IMR-90 (cell line): Measurements from ENCODE around the gene SSC4D. TPM values are rescaled to one million over a fixed set of nuclear protein-coding genes. Genes with fewer than 3 reads are reported as not detected.
A peak's percentile ranks its signal among the peaks of the same experiment; 100 is the strongest.
"Not testable (repeated sequence)": the region's sequence is repeated elsewhere in the genome, so short reads cannot be mapped to it uniquely, and the experiment has no call there.

Experiments used
- ATAC-seq: fragments of 200-7000 bp; cut with Tn5 transposase; 2 replicates; pipeline ENCODE4 v1.9.1; 2020; ENCODE audit warnings: low read depth, mild to moderate bottlenecking, moderate library complexity
- BruUV-seq: library from RNA; stranded (reverse); fragments of 400-500 nt; replicated peaks from 2 replicates; lab custom pipeline; 2021; lab: Mats Ljungman, UMichigan
- CTCF ChIA-PET: fragments of 300-600 bp; formaldehyde crosslinking; extraction: SDS; loops from one replicate; lab custom pipeline; 2021; ENCODE audit warnings: antibody characterized with exemption; lab: Yijun Ruan, JAX
- POLR2A ChIA-PET: fragments of 300-600 bp; sonication (Branson Sonifier 250); formaldehyde crosslinking; loops from one replicate; lab custom pipeline; 2022; ENCODE audit warnings: antibody characterized with exemption; ENCODE audit not compliant: unreplicated experiment; lab: Charles Lee
- DNase-seq: peaks from one replicate; pipeline ENCODE4 v3.0.0; 2013
- H2AFZ ChIP-seq: replicated peaks from 2 replicates; pipeline ENCODE3; 2013; ENCODE audit warnings: low read length, mild to moderate bottlenecking; ENCODE audit not compliant: poor library complexity
- H2AK5ac ChIP-seq: 2 replicates; pipeline ENCODE4 v1.6.1; 2013; ENCODE audit warnings: low read depth, low read length, inconsistent platforms
- H2AK9ac ChIP-seq: replicated peaks from 2 replicates; pipeline ENCODE3; 2013; ENCODE audit warnings: mild to moderate bottlenecking, low read depth, low read length, moderate library complexity; ENCODE audit not compliant: poor library complexity
- H2BK120ac ChIP-seq: 2 replicates; pipeline ENCODE4 v1.6.1; 2013; ENCODE audit warnings: low read depth, low read length, inconsistent platforms
- H2BK15ac ChIP-seq: 3 replicates; pipeline ENCODE4 v1.6.1; 2013; ENCODE audit warnings: low read depth, low read length, inconsistent platforms
- H2BK20ac ChIP-seq: 2 replicates; pipeline ENCODE4 v1.6.1; 2013; ENCODE audit warnings: low read depth, mild to moderate bottlenecking, inconsistent platforms, low read length, moderate library complexity
- H2BK5ac ChIP-seq: 2 replicates; pipeline ENCODE4 v1.6.1; 2013; ENCODE audit warnings: mild to moderate bottlenecking, low read depth, low read length, inconsistent platforms; ENCODE audit not compliant: poor library complexity, severe bottlenecking
- H3K14ac ChIP-seq: replicated peaks from 2 replicates; pipeline ENCODE4 v1.6.1; 2013; ENCODE audit warnings: low read depth, low read length, inconsistent platforms
- H3K18ac ChIP-seq: 2 replicates; pipeline ENCODE4 v1.6.1; 2013; ENCODE audit warnings: low read depth, low read length, control low read depth
- H3K23ac ChIP-seq: 2 replicates; pipeline ENCODE4 v1.6.1; 2013; ENCODE audit warnings: low read depth, low read length, inconsistent platforms
- H3K27ac ChIP-seq: 2 replicates; pipeline ENCODE4 v1.5.1; 2013; ENCODE audit warnings: mild to moderate bottlenecking, control low read depth, low read length; ENCODE audit not compliant: insufficient read depth
- H3K27me3 ChIP-seq: 2 replicates; pipeline ENCODE4 v1.6.1; 2013; ENCODE audit warnings: low read length; ENCODE audit not compliant: control insufficient read depth, insufficient read depth
- H3K36me3 ChIP-seq: 2 replicates; pipeline ENCODE4 v1.6.1; 2013; ENCODE audit warnings: low read length, mixed read lengths; ENCODE audit not compliant: control insufficient read depth, insufficient read depth
- H3K4ac ChIP-seq: 2 replicates; pipeline ENCODE4 v1.6.1; 2013; ENCODE audit warnings: low read depth, low read length, inconsistent platforms
- H3K4me1 ChIP-seq: 2 replicates; pipeline ENCODE4 v1.6.1; 2013; ENCODE audit warnings: low read length, mixed read lengths; ENCODE audit not compliant: control insufficient read depth, insufficient read depth
- H3K4me2 ChIP-seq: 2 replicates; pipeline ENCODE4 v1.6.1; 2013; ENCODE audit warnings: low read depth, mild to moderate bottlenecking, control low read depth, low read length, moderate library complexity
- H3K4me3 ChIP-seq: 2 replicates; pipeline ENCODE4 v1.5.1; 2013; ENCODE audit warnings: low read depth, mild to moderate bottlenecking, control low read depth, low read length, moderate library complexity; ENCODE audit not compliant: insufficient read depth
- H3K56ac ChIP-seq: 2 replicates; pipeline ENCODE4 v1.6.1; 2013; ENCODE audit warnings: low read length, inconsistent platforms; ENCODE audit not compliant: insufficient read depth; ENCODE audit errors: extremely low read depth
- H3K79me1 ChIP-seq, 2 experiments: 2 replicates each; pipeline ENCODE4 v1.6.1; 2013; ENCODE audit warnings: low read length in 2 of 2, inconsistent platforms in 1 of 2, low read depth in 1 of 2
- H3K9ac ChIP-seq: 2 replicates; pipeline ENCODE4 v1.6.1; 2013; ENCODE audit warnings: low read depth, low read length, control low read depth
- H3K9me1 ChIP-seq: 2 replicates; pipeline ENCODE4 v1.6.1; 2013; ENCODE audit warnings: low read length, inconsistent platforms; ENCODE audit not compliant: insufficient read depth
- H3K9me3 ChIP-seq: 2 replicates; pipeline ENCODE4 v1.6.1; 2013; ENCODE audit warnings: low read length; ENCODE audit not compliant: control insufficient read depth, insufficient read depth
- H4K20me1 ChIP-seq: 2 replicates; pipeline ENCODE4 v1.6.1; 2013; ENCODE audit warnings: low read length, inconsistent platforms; ENCODE audit not compliant: insufficient read depth
- H4K5ac ChIP-seq: 2 replicates; pipeline ENCODE4 v1.6.1; 2013; ENCODE audit warnings: mild to moderate bottlenecking, low read depth, low read length, control low read depth
- H4K8ac ChIP-seq, 2 experiments: 2 replicates each; pipeline ENCODE4 v1.6.1; 2013; ENCODE audit warnings: low read depth in 2 of 2, low read length in 2 of 2, control low read depth in 1 of 2, inconsistent platforms in 1 of 2
- H4K91ac ChIP-seq: 2 replicates; pipeline ENCODE4 v1.6.1; 2013; ENCODE audit warnings: low read depth, low read length, inconsistent platforms; ENCODE audit not compliant: insufficient read depth
- WGBS, 2 experiments: methylation state at CpG; one replicate each; pipeline versions ENCODE4 v1.1.5 to v1.1.7; 2013; ENCODE audit warnings: missing lambda C conversion rate in 2 of 2; ENCODE audit not compliant: insufficient read length in 1 of 2; ENCODE audit errors: extremely low coverage in 2 of 2; 5-methylcytosine and 5-hydroxymethylcytosine counted together
- dilution Hi-C: fragments of 300-500 bp; cut with HindIII; formaldehyde crosslinking; loops from one replicate; pipeline ENCODE4 v1.14.3; 2018; ENCODE audit warnings: low sequenced_read_pairs; ENCODE audit not compliant: unreplicated experiment
- in situ Hi-C: fragments of 300-500 bp; cut with MboI; formaldehyde crosslinking; loops from 3 replicates; pipeline ENCODE4 v1.14.3; 2019; ENCODE audit warnings: low sequenced_read_pairs, inconsistent platforms, mixed read lengths
- intact Hi-C: fragments of 100-400 bp; cut with micrococcal nuclease; formaldehyde crosslinking; loops from 2 replicates; pipeline ENCODE4 v1.10.0; 2022
- polyA plus RNA-seq, 3 experiments: library from polyadenylated mRNA; depleted of rRNA; stranded (reverse); fragments of >200 nt; gene quantifications; 2 replicates each; pipeline ENCODE4 v1.2.3, GENCODE V29; 2012; ENCODE audit warnings: low replicate concordance in 1 of 3
- total RNA-seq: library from RNA; depleted of rRNA; stranded (reverse); fragments of >200 nt; gene quantifications from 2 replicates; pipeline ENCODE4 v1.2.3, GENCODE V29; 2012

SSC4D gene
- total and polyA plus RNA-seq, 2 of the 4 experiments (the other 2 are of a cell fraction), result 0.36 to 0.70 TPM

DNA sequence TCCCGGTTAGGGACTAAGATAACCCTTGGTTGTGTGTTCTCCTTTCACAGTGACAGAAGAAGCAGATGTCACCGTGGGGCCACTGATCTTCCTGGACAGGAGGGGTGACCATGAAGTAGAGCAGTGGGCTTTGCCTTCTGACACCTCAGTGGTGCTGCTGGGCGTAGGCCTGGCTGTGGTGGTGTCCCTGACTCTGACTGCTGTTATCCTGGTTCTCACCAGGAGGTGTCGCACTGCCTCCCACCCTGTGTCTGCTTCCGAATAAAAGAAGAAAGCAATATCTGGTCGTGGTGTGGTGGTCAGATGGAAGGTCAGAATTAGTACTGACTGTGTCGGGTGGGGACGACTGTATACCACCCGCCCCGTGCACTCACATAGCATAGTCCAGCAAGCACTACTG is 32.3 kb upstream of the SSC4D start:
- H2BK15ac ChIP-seq, H2BK5ac ChIP-seq, H3K27ac ChIP-seq, H2AK5ac ChIP-seq, H2AK9ac ChIP-seq, H4K20me1 ChIP-seq, H3K14ac ChIP-seq, H2BK20ac ChIP-seq, intact Hi-C loops, BruUV-seq, H3K9me3 ChIP-seq, H3K9ac ChIP-seq, dilution Hi-C loops, H3K79me1 ChIP-seq, H3K4me2 ChIP-seq, POLR2A ChIA-PET, H3K4ac ChIP-seq, H3K23ac ChIP-seq, in situ Hi-C loops, H3K4me1 ChIP-seq, H3K9me1 ChIP-seq, H3K4me3 ChIP-seq, H2AFZ ChIP-seq, H3K56ac ChIP-seq, H3K18ac ChIP-seq, H3K27me3 ChIP-seq, H2BK120ac ChIP-seq, H4K5ac ChIP-seq, H4K91ac ChIP-seq, CTCF ChIA-PET, H3K36me3 ChIP-seq, H4K8ac ChIP-seq, DNase-seq: not testable (repeated sequence)
- peak; percentile 54; the same call in 1 of the 2 replicates for ATAC-seq
- WGBS, 2 experiments, result no CpG with 5 or more reads among the region's 10 CpGs

GRCh38 chr7:76440404-76440803 is 30.9 kb upstream of the SSC4D start:
- H3K27me3 ChIP-seq, H2BK5ac ChIP-seq, H3K18ac ChIP-seq, H3K79me1 ChIP-seq, H4K91ac ChIP-seq, H3K36me3 ChIP-seq, H3K4me1 ChIP-seq, H3K4me3 ChIP-seq, H2BK15ac ChIP-seq, H2BK20ac ChIP-seq, POLR2A ChIA-PET, H2AK9ac ChIP-seq, H3K27ac ChIP-seq, H4K20me1 ChIP-seq, H4K8ac ChIP-seq, in situ Hi-C loops, H3K9ac ChIP-seq, H3K4me2 ChIP-seq, DNase-seq, BruUV-seq, H3K23ac ChIP-seq, CTCF ChIA-PET, intact Hi-C loops, H3K9me3 ChIP-seq, H4K5ac ChIP-seq, H3K56ac ChIP-seq, dilution Hi-C loops, H3K9me1 ChIP-seq, H3K14ac ChIP-seq, H2AFZ ChIP-seq, ATAC-seq: not testable (repeated sequence)
- 100% methylated on average over 2 of the region's 4 CpGs; no CpG with 5 or more reads in 1 of the 2 experiments for WGBS, 2 experiments
- peak overlapping the region; percentile 1; the same call in 1 of the 2 replicates for H2AK5ac ChIP-seq
- 0 out of 2 replicates have a peak overlapping the region, but pooled peaks have one; percentile 35 for H3K4ac ChIP-seq
- H2BK120ac ChIP-seq, result 0 out of 2 replicates have a peak overlapping the region, but pooled peaks have one; percentile 23
